Measurements from ENCODE around the gene KRT77.

- TF ChIP-seq EZH2phosphoT487 (IDR thresholded peaks at IDR 0.05; ENCODE audit: unreplicated experiment) (no peak), ZNF331 (CRISPR knock-in tag; IDR thresholded peaks at IDR 0.05; ENCODE audit: low read depth) (no peak), EZH2 (IDR thresholded peaks at IDR 0.05; ENCODE audit: low read depth, unreplicated experiment) (no peak), POLR2AphosphoS5 (IDR thresholded peaks at IDR 0.05; ENCODE audit: low read depth) (no peak), CREB1 (CRISPR knock-in tag; IDR thresholded peaks at IDR 0.05; ENCODE audit: low read depth) (no peak), STAT1 (IDR thresholded peaks at IDR 0.05; ENCODE audit: unreplicated experiment) (no peak), REST (IDR thresholded peaks at IDR 0.05; ENCODE audit: unreplicated experiment) (no peak), JUNB (IDR thresholded peaks at IDR 0.05; ENCODE audit: unreplicated experiment) (no peak)
- TF ChIP-seq, protein P1, sequence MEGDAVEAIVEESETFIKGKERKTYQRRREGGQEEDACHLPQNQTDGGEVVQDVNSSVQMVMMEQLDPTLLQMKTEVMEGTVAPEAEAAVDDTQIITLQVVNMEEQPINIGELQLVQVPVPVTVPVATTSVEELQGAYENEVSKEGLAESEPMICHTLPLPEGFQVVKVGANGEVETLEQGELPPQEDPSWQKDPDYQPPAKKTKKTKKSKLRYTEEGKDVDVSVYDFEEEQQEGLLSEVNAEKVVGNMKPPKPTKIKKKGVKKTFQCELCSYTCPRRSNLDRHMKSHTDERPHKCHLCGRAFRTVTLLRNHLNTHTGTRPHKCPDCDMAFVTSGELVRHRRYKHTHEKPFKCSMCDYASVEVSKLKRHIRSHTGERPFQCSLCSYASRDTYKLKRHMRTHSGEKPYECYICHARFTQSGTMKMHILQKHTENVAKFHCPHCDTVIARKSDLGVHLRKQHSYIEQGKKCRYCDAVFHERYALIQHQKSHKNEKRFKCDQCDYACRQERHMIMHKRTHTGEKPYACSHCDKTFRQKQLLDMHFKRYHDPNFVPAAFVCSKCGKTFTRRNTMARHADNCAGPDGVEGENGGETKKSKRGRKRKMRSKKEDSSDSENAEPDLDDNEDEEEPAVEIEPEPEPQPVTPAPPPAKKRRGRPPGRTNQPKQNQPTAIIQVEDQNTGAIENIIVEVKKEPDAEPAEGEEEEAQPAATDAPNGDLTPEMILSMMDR (conservative IDR thresholded peaks at IDR 0.05; ENCODE audit: low read depth in 2 of 2), result no peak
Measured at GRCh38 chr12:52699960-52700359, 3.4 kb downstream of the KRT77 start.

All from GM23338 (cell line).